CD4-positive, alpha-beta T cell (primary cell): ENCODE results near the gene IGFBPL1. TPM values are rescaled to one million over a fixed set of nuclear protein-coding genes. Genes with fewer than 3 reads are reported as not detected.

Experiments used
- ATAC-seq: fragments of 200-7000 bp; cut with Tn5 transposase; one replicate; pipeline ENCODE4 v1.10.0; 2022; ENCODE audit warnings: mild to moderate bottlenecking; ENCODE audit not compliant: poor library complexity
- CTCF ChIA-PET: fragments of 350-600 bp; sonication (Branson Sonifier 250); formaldehyde crosslinking; loops from one replicate; lab custom pipeline; 2021; ENCODE audit warnings: antibody characterized with exemption, inconsistent platforms; lab: Charles Lee
- POLR2A ChIA-PET: fragments of 350-600 bp; sonication (Branson Sonifier 250); formaldehyde crosslinking; loops from one replicate; lab custom pipeline; 2021; ENCODE audit warnings: antibody characterized with exemption, inconsistent platforms; lab: Charles Lee
- DNase-seq, 14 experiments: peaks; one replicate each; pipeline ENCODE4 v3.0.0-alpha.2; 2013 to 2020; ENCODE audit warnings: mixed read lengths in 2 of 14
- H3K27ac ChIP-seq, 2 donors: one replicate each; pipeline versions ENCODE4 v1.5.1 to v1.7.0; 2013; ENCODE audit warnings: low read length in 2 of 2, low read depth in 1 of 2, mild to moderate bottlenecking in 1 of 2
- H3K27me3 ChIP-seq, 2 experiments: 1 replicate in 1 of 2; 2 replicates in 1 of 2; pipeline versions ENCODE4 v1.6.1 to v1.7.0; 2013; ENCODE audit warnings: low read length in 2 of 2, control low read depth in 1 of 2, mild to moderate bottlenecking in 1 of 2, moderate library complexity in 1 of 2; ENCODE audit not compliant: insufficient read depth in 2 of 2, control insufficient read depth in 1 of 2
- H3K36me3 ChIP-seq: one replicate; pipeline ENCODE4 v1.6.1; 2013; ENCODE audit warnings: low read length, control low read depth; ENCODE audit not compliant: insufficient read depth
- H3K4me1 ChIP-seq: one replicate; pipeline ENCODE4 v1.6.1; 2013; ENCODE audit warnings: low read length, control low read depth; ENCODE audit not compliant: insufficient read depth
- H3K4me3 ChIP-seq: one replicate; pipeline ENCODE4 v1.5.1; 2013; ENCODE audit warnings: mild to moderate bottlenecking, low read length, moderate library complexity
- H3K9me3 ChIP-seq, 2 experiments: 1 replicate in 1 of 2; 2 replicates in 1 of 2; pipeline versions ENCODE4 v1.6.1 to v1.7.0; 2013; ENCODE audit warnings: low read length in 2 of 2, mild to moderate bottlenecking in 2 of 2, control low read depth in 1 of 2, moderate library complexity in 1 of 2; ENCODE audit not compliant: control insufficient read depth in 1 of 2, insufficient read depth in 1 of 2
- H3K27ac Mint-ChIP-seq: one replicate; pipeline ENCODE4 v1.8.0; 2020; ENCODE audit warnings: mixed read lengths
- H3K27me3 Mint-ChIP-seq: one replicate; pipeline ENCODE4 v1.8.0; 2021; ENCODE audit warnings: mixed read lengths
- H3K36me3 Mint-ChIP-seq: one replicate; pipeline ENCODE4 v1.8.0; 2021; ENCODE audit warnings: low read depth, mixed read lengths
- H3K4me1 Mint-ChIP-seq: one replicate; pipeline ENCODE4 v1.8.0; 2021; ENCODE audit warnings: low read depth, mixed read lengths
- H3K4me3 Mint-ChIP-seq: one replicate; pipeline ENCODE4 v1.8.0; 2020; ENCODE audit warnings: mild to moderate bottlenecking, mixed read lengths
- H3K9me3 Mint-ChIP-seq: one replicate; pipeline ENCODE4 v1.8.0; 2020; ENCODE audit warnings: mixed read lengths
- intact Hi-C, 2 experiments: fragments of 100-400 bp; cut with DNase I in 1 of 2; cut with micrococcal nuclease in 1 of 2; formaldehyde crosslinking; loops; one replicate each; pipeline versions ENCODE4 v1.15.1 to v1.9.0; 2023 to 2025; cut with DNase I, micrococcal nuclease
- total RNA-seq, 174 experiments: library from RNA in 2 of 174; stranded (reverse) in 2 of 174; gene quantifications; one replicate each; pipeline ENCODE4 v1.2.3 and lab custom pipeline; 2021 to 2026
- TF ChIP-seq, protein P1 (sequence below): fragments of 200-600 bp; IDR thresholded peaks from one replicate; pipeline ENCODE4 v1.8.0; 2022; ENCODE audit warnings: antibody characterized with exemption, mild to moderate bottlenecking

The IGFBPL1 gene
- total RNA-seq, 2 experiments from 2014 or later: not detected

DNA sequence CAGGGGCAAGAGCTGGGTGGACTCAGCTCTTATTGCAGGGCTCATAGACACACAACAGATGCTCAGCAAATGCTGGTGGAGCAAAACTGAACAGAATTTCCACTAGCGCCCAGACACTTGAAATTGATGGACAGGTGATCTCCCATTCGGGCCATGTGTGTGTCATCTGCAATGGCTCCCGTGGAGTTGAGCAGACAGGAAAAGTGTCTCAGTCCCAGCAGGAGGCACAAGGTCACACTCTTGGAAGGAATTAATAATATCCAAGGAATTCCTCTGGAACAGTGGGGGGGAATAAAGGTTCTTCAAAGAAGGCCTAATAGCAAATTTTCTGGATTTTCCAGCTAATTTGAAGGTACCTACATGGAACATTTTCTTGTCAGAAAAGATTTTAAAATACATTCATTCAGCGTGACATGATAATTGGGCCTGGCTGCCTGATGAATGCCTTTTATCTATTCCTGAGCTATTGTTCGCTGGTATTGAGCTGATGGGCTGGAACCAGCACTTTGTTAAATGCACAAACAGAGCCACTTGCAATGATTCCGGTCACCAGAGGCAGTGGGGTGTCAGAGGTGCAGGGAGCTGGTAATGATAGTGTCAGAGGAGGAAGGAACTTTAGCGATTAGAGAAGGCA lies 63.3 kb downstream of the IGFBPL1 start:
- peaks cover 7% of the 10 kb centered on the region for H3K4me1 Mint-ChIP-seq
- H3K36me3 Mint-ChIP-seq: no peaks in the 10 kb centered on the region
- ChIA-PET POLR2A (no interaction called here), CTCF (no interaction called here)
- no peaks in the 10 kb centered on the region for H3K9me3 Mint-ChIP-seq
- TF ChIP-seq, protein P1, sequence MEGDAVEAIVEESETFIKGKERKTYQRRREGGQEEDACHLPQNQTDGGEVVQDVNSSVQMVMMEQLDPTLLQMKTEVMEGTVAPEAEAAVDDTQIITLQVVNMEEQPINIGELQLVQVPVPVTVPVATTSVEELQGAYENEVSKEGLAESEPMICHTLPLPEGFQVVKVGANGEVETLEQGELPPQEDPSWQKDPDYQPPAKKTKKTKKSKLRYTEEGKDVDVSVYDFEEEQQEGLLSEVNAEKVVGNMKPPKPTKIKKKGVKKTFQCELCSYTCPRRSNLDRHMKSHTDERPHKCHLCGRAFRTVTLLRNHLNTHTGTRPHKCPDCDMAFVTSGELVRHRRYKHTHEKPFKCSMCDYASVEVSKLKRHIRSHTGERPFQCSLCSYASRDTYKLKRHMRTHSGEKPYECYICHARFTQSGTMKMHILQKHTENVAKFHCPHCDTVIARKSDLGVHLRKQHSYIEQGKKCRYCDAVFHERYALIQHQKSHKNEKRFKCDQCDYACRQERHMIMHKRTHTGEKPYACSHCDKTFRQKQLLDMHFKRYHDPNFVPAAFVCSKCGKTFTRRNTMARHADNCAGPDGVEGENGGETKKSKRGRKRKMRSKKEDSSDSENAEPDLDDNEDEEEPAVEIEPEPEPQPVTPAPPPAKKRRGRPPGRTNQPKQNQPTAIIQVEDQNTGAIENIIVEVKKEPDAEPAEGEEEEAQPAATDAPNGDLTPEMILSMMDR: no peak
- Histone ChIP-seq H3K9me3 (no peaks in the 10 kb centered on the region), H3K27ac (no peak overlapping the region), H3K4me3 (no peak overlapping the region), H3K36me3 (no peaks in the 10 kb centered on the region), H3K27me3 (no peaks in the 10 kb centered on the region), H3K4me1 (no peaks in the 10 kb centered on the region)
- H3K27ac Mint-ChIP-seq: no peak overlapping the region
- ATAC-seq (no peak), DNase-seq (no peak)
- intact Hi-C loops: loop anchor here in 1 of 2 experiments (5.0 kb wide), 1 partner anchor 274 kb away; no protein-coding TSS in a partner anchor
- no peak overlapping the region for H3K4me3 Mint-ChIP-seq
- H3K27me3 Mint-ChIP-seq: peaks cover 4% of the 10 kb centered on the region

DNA sequence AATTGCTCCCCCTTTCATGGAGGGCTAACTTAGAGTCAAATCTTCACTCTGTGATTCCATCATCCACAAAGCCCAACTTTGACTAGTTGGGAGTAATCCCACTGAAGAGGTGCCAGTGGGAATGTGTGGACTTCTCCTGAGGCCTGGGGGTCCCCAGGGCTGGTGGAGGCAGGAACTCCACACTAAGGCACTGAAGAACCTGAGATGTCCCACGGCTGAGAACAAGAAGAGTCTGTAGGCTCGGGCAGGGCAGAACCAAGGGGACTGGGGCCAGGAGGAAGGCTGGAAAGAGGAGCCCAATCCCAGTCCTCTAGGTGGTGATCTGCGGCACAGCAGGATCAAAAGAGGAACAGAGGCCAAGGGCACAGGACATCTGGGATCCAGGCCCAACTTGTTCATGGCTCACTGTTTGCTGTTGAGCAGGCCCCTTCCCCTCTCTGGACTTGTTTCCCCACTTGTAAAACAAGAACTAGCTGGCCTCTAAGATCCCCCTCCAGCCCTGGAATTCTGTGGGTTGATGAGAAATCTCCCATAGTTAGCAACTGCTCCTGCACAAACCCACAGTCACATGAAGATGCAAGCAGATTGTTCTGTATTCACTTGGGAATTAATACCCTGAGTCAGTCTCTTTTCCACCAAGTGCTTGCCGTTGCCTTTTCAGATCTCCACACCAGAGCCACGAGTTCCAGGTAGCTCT lies 64.4 kb downstream of the IGFBPL1 start:
- H3K36me3 Mint-ChIP-seq: no peaks in the 10 kb centered on the region

DNA sequence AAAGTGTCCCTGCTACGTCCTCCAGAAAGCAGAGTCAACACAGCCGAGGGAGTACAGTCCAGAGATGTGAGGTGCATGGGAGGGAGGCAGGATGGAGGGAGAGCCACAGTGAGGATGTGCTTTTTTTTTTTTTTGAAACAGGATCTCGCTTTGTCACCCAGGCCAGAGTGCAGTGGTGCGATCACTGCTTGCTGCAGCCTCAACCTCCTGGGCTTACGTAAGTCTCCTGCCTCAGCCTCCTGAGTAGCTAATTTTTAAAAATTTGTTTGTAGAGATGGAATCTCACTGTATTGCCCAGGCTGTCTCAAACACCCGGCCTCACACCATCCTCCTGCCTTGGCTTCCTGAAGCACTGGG lies 65.0 kb downstream of the IGFBPL1 start:
- Histone ChIP-seq H3K9me3 (no peaks in the 10 kb centered on the region), H3K27ac (no peak overlapping the region), H3K4me1 (no peaks in the 10 kb centered on the region), H3K36me3 (no peaks in the 10 kb centered on the region), H3K4me3 (no peak overlapping the region), H3K27me3 (no peaks in the 10 kb centered on the region)
- H3K27ac Mint-ChIP-seq: no peak overlapping the region
- no peak overlapping the region for H3K4me3 Mint-ChIP-seq
- no peak for DNase-seq
- H3K9me3 Mint-ChIP-seq: no peaks in the 10 kb centered on the region
- H3K4me1 Mint-ChIP-seq: peaks cover 7% of the 10 kb centered on the region
- no peaks in the 10 kb centered on the region for H3K36me3 Mint-ChIP-seq
- ChIA-PET POLR2A (no interaction called here), CTCF (no interaction called here)
- no peak for ATAC-seq
- intact Hi-C loops: no loop called here
- TF ChIP-seq, protein P1: no peak
- H3K27me3 Mint-ChIP-seq: peaks cover 4% of the 10 kb centered on the region

More for the DNA sequence above, 64.4 kb downstream of the IGFBPL1 start:
- no peaks in the 10 kb centered on the region for H3K9me3 Mint-ChIP-seq
- Histone ChIP-seq H3K27ac (no peak overlapping the region), H3K4me1 (no peaks in the 10 kb centered on the region), H3K4me3 (no peak overlapping the region), H3K36me3 (no peaks in the 10 kb centered on the region), H3K9me3 (no peaks in the 10 kb centered on the region), H3K27me3 (no peaks in the 10 kb centered on the region)
- peaks cover 4% of the 10 kb centered on the region for H3K27me3 Mint-ChIP-seq
- DNase-seq: no peak
- no peak for ATAC-seq
- intact Hi-C loops: loop anchor here in 1 of 2 experiments (5.0 kb wide), 1 partner anchor 273 kb away; no protein-coding TSS in a partner anchor
- H3K27ac Mint-ChIP-seq: no peak overlapping the region
- peaks cover 7% of the 10 kb centered on the region for H3K4me1 Mint-ChIP-seq
- no peak overlapping the region for H3K4me3 Mint-ChIP-seq
- TF ChIP-seq, protein P1: no peak
- ChIA-PET CTCF (no interaction called here), POLR2A (no interaction called here)
